Type B pancreatic cell (in vitro differentiated cells): Measurements from ENCODE around the gene HOXA13. TPM values are rescaled to one million over a fixed set of nuclear protein-coding genes. Genes with fewer than 3 reads are reported as not detected.
A peak's percentile ranks its signal among the peaks of the same experiment; 100 is the strongest.

Source experiments
- DNase-seq: peaks from one replicate; pipeline ENCODE4 v3.0.0; 2021; ENCODE audit warnings: mixed read lengths; ENCODE audit not compliant: unreplicated experiment; ENCODE audit errors: extremely low spot score
- H3K27ac Mint-ChIP-seq: 2 replicates; pipeline ENCODE4 v1.8.0; 2021; ENCODE audit warnings: mild to moderate bottlenecking, mixed read lengths
- H3K27me3 Mint-ChIP-seq: 2 replicates; pipeline ENCODE4 v1.8.0; 2021; ENCODE audit warnings: mixed read lengths
- H3K36me3 Mint-ChIP-seq: 2 replicates; pipeline ENCODE4 v1.8.0; 2021; ENCODE audit warnings: mixed read lengths
- H3K4me1 Mint-ChIP-seq: one replicate; pipeline ENCODE4 v1.8.0; 2021; ENCODE audit warnings: mixed read lengths; ENCODE audit not compliant: unreplicated experiment
- H3K4me3 Mint-ChIP-seq: 2 replicates; pipeline ENCODE4 v1.8.0; 2021; ENCODE audit warnings: mild to moderate bottlenecking, mixed read lengths
- H3K9me3 Mint-ChIP-seq: 2 replicates; pipeline ENCODE4 v1.8.0; 2021; ENCODE audit warnings: mixed read lengths
- CTCF ChIP-seq: fragments of 200-600 bp; sonication (generic); conservative IDR thresholded peaks from 2 replicates; pipeline ENCODE4 v1.5.0; 2021; ENCODE audit warnings: antibody characterized with exemption, mild to moderate bottlenecking
- total RNA-seq: library from RNA; stranded (reverse); gene quantifications from 2 replicates; pipeline ENCODE4 v1.2.1, GENCODE V29; 2021; ENCODE audit warnings: low replicate concordance

The HOXA13 gene
- total RNA-seq, 1 donor from 2014 or later = 0.75 TPM

- Mint-ChIP-seq H3K4me3 (peak overlapping the region; percentile 58), H3K36me3 (no peaks in the 10 kb centered on the region), H3K4me1 (peaks cover 13% of the 10 kb centered on the region), H3K27ac (no peak overlapping the region), H3K9me3 (no peaks in the 10 kb centered on the region), H3K27me3 (peaks cover 94% of the 10 kb centered on the region)
- TF ChIP-seq CTCF = no peak
- no peak for DNase-seq
Measured at GRCh38 chr7:27238979-27239386, 39.1 kb upstream of the HOXA13 start.

GRCh38 chr7:27237735-27238334, 37.9 kb upstream of the HOXA13 start:
- no peak for TF ChIP-seq CTCF
- peak overlapping the region; percentile 63 for H3K4me3 Mint-ChIP-seq
- H3K27me3 Mint-ChIP-seq = peaks cover 97% of the 10 kb centered on the region
- H3K9me3 Mint-ChIP-seq = no peaks in the 10 kb centered on the region
- H3K36me3 Mint-ChIP-seq = no peaks in the 10 kb centered on the region
- peaks cover 8% of the 10 kb centered on the region for H3K4me1 Mint-ChIP-seq
- DNase-seq = no peak
- no peak overlapping the region for H3K27ac Mint-ChIP-seq

GRCh38 chr7:27235387-27236311, 35.8 kb upstream of the HOXA13 start:
- peak overlapping the region; percentile 82 for H3K4me3 Mint-ChIP-seq
- H3K9me3 Mint-ChIP-seq = no peaks in the 10 kb centered on the region
- no peaks in the 10 kb centered on the region for H3K4me1 Mint-ChIP-seq
- peaks cover 85% of the 10 kb centered on the region for H3K27me3 Mint-ChIP-seq
- H3K36me3 Mint-ChIP-seq = no peaks in the 10 kb centered on the region
- peak; percentile 76 for DNase-seq
- peak; percentile 67 for TF ChIP-seq CTCF
- no peak overlapping the region for H3K27ac Mint-ChIP-seq

- DNase-seq = no peak
- TF ChIP-seq CTCF = no peak
- Mint-ChIP-seq H3K36me3 (no peaks in the 10 kb centered on the region), H3K9me3 (no peaks in the 10 kb centered on the region), H3K4me1 (no peaks in the 10 kb centered on the region), H3K27me3 (peaks cover 88% of the 10 kb centered on the region), H3K4me3 (no peak overlapping the region), H3K27ac (no peak overlapping the region)
Measured at GRCh38 chr7:27229448-27229847, 29.6 kb upstream of the HOXA13 start.

GRCh38 chr7:27224983-27225934, 25.4 kb upstream of the HOXA13 start:
- Mint-ChIP-seq H3K27me3 (peaks cover 98% of the 10 kb centered on the region), H3K4me1 (no peaks in the 10 kb centered on the region), H3K27ac (no peak overlapping the region), H3K9me3 (no peaks in the 10 kb centered on the region), H3K36me3 (no peaks in the 10 kb centered on the region), H3K4me3 (peak overlapping the region; percentile 18)
- peak; percentile 69 for DNase-seq
- TF ChIP-seq CTCF = no peak
